Embryonic facial prominence (tissue), 1 donor: ENCODE results near the gene PLBD2.

Experiments used
- DNase-seq: peaks from one replicate; pipeline ENCODE4 v3.0.0-alpha.2; 2016; ENCODE audit errors: extremely low spot score

PLBD2 gene

GRCh38 chr12:113393749-113394148, 35.4 kb downstream of the PLBD2 start:
- DNase-seq, result no peak

GRCh38 chr12:113395119-113395518, 36.7 kb downstream of the PLBD2 start:
- DNase-seq, result no peak

DNA sequence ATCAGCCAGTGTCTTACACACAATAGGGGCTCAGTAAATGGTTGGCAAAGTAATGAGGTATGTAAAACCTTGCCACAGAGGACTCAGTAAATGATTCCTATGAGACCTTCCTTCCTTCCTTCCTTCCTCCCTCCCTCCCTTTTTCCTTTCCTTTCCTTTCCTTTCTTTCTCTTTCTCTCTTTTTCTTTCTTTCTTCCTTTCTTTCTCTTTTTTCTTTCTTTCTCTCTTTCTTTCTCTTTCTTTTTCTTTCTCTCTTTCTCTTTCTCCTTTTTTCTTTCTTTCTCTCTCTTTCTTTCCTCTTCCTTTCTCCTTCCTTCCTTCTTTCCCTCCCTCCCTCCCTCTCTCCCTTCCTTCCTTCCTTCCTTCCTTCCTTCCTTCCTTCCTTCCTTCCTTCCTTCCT, 37.8 kb downstream of the PLBD2 start:
- no peak for DNase-seq

DNA sequence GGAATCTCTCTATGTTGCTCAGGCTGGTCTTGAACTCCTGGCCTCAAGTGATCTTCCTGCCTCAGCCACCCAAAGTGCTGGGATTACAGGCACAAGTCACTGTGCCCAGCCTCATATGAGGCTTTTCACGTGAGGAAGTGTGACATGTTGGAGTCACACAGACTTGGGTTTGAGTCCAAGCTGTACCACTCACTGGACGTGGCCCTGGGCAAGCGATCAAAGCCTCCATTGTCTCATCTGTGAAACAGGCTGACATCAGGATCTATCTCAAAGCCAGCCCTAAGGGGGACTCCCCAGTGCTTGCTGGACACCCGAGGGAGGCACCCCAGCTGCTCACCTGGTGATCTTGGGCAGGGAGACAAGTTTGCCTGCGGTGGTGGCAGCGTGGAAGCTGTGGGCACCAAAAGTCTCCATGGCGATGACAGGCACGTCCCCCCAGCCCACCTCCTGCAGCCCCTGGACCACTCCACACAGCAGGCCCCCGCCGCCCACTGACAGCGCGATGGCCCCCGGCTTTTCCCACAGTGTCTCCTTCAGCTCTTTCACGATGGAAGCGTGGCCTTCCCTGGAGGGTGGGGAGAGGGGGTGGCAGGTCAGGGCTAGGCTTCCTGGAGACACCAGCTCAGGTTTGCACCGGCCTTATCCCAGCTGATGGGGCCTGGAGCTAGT, 38.6 kb downstream of the PLBD2 start:
- no peak for DNase-seq

DNA sequence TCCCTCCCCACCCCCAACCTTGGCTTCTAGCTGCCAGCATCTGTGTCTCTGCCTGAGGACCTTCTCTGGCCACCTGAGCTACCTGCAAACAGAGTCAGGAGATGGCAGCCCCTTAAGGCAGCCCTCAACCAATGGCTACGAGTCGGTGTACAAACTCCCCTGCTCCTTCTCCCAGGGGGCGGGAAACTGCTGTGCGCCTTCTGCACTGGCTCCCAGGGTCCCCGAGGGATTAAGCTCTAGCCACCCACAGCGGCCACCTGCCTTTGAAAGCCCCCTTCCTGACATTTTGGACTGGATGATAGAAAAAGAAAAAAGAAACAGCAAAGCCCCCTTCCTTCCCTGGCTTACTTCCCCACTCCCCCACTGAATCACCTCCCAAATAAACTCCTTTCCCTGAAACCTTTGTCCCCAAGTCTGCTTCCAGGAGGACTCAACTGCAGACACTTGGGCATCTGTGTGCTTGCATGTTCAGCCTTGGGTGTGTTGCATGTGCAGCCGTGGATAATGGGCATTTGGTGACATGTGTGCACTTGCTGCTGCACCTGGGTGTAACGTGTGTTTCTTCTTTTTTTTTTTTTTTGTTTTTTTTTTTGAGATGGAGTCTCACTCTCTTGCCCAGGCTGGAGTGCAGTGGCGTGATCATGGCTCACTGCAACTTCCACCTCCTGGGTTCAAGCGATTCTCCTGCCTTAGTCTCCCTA, 39.3 kb downstream of the PLBD2 start:
- DNase-seq, result no peak

DNA sequence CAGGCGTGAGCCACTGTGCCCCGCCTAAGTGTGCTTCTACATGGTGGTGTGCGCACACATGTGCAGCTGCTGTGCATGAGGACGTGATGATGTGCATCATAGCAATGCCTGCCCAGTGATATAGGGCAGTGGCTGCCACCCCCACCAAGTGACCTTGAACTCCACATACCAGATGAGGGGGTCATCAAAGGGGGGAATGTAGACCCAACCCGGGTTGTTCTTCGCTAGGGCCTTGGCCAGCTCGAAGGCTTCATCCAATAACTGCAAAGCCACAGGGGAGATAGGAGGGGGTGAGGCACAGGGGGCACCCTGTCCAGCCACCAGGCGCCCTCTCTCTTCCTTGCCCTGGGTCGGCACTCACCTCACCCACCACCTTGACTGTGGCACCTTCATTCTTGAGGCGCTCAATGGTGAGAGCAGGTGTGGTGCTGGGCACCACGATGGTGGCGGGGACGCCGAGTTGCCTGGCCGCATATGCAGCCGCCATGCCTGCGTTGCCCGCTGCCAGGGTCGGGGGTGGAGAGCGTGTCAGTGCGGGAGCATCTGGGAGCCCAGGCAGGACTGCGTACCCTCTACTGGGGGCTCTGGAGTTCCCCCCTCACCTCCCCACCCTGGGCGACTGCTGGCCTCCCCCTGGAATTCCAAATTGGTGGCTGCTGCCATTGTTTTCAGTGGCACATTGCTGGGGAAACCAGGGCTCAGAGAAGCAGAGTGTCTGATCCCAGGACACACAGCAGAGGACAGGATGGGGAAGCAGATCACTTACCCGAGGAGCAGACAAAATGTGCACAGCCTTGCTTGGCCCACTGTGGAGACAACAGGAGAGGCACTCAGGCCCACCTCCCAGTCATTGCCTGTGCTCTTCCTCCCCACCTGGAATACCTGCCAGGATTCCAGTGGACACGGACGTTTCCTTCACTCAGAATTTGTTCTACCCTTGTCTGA, 40.2 kb downstream of the PLBD2 start:
- no peak for DNase-seq

GRCh38 chr12:113399490-113399889, 41.1 kb downstream of the PLBD2 start:
- DNase-seq, result no peak

DNA sequence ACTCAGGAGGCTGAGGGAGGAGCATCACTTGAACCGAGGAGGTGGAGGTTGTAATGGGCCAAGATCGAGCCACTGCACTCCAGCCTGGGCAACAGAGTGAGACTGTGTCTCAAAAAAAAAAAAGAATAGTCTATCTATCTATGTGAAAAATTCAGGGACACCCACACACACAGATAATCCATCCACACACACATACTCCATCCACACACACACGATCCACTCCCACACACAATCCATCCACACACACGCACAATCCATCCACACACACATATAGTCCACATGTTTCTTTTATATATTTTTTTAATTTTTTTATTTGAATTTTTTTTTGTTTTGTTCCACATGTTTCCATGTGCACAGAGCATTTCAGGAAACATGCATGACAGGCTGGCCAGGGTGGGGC, 42.0 kb downstream of the PLBD2 start:
- no peak for DNase-seq

DNA sequence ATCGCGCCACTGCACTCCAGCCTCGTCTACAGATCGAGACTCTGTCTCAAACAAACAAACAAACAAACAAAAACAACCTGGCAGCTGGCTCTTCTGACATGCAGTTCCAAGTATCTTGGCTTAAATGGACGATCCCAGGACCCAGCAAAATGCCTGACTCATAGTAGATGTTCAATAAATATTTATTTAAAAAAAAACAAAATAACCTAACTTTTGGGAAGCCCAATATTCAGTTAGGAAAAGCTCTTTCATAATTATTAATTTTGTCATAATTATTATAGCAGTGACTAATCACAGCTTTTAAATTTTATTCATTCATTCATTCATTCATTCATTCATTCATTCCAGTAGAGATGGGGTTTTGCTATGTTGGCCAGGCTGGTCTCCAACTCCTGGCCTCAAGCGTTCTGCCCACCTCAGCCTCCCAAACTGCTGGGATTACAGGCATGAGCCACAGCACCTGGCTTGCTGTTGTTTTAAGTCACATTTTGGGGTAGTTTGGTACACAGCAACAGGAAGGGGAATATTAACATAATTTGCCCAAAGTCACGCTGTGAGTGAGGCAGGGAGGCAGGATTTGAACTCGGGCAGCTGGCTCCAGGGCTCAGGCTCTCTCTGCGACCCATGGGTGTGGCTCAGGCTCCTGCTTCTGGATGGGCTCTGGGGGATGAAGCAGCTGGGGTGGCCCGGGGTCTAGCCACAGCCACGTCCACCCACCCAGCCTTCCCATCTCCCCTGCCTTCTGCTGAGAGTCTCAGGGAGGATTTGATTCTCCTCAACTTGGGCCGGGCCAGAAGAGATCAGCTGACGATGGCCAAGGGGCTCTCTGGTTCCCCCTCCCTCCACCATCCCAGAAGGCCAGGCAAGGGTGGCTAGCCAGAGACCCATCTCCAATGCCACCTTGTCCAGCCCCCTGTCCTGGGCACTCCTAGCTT, 42.9 kb downstream of the PLBD2 start:
- DNase-seq, result no peak

DNA sequence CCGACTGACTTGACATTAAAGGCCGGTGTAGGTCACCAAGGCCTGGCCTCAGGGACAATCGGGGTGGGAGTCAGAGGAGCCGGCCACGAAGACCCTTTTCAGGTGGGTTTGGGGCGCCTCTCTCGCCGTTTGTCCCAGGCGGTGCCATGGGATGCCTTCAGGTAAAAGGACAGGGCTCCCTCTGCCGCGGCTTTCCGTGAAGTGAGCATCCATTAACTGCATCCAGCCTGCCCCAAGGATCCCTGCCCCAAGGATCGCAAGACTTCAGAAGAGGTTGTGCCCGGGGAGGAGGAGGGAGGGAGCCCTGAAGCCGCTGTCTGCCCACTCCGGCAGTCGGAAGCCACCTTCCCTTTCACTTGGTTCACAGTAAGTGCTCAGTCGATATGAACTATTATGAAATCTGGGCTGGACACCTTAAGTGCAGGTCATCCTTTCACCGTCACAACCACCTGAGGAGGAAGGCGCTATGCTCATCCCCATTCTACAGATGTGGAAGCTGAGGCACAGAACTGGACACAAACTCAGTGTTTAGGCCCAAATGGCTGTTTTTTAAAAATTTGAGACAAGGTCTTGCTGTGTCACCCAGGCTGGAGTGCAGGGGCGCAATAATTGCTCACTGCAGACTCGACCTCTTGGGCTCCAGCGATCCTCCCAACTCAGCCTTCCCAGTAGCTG, 44.3 kb downstream of the PLBD2 start:
- no peak for DNase-seq

GRCh38 chr12:113403435-113404415, 45.3 kb downstream of the PLBD2 start, which contains the start of gene SDS:
TSS of gene SDS (minus strand) at chr12:113403887. CDS start at chr12:113399708, 4,179 bp downstream.
- peak; percentile 43 for DNase-seq

DNA sequence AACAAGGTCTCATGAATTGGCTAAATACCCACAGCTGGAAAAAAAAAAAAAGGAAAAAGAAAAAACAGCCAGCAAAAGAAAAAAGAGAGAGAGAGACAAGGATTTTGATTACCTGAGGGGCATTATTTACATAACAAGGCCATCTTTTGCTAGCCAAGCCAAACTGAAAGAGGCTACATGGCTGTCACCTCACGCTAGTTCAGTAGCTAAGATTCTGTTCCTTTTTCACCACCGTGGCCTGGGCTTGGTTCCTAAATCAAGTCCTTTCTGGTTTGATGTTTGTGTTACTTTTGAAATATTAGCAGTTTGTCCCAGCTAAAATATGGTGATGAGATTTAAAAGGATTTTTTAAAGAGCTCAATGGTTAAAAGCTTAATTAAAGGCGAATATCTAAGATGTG, 47.3 kb downstream of the PLBD2 start:
- no peak for DNase-seq

DNA sequence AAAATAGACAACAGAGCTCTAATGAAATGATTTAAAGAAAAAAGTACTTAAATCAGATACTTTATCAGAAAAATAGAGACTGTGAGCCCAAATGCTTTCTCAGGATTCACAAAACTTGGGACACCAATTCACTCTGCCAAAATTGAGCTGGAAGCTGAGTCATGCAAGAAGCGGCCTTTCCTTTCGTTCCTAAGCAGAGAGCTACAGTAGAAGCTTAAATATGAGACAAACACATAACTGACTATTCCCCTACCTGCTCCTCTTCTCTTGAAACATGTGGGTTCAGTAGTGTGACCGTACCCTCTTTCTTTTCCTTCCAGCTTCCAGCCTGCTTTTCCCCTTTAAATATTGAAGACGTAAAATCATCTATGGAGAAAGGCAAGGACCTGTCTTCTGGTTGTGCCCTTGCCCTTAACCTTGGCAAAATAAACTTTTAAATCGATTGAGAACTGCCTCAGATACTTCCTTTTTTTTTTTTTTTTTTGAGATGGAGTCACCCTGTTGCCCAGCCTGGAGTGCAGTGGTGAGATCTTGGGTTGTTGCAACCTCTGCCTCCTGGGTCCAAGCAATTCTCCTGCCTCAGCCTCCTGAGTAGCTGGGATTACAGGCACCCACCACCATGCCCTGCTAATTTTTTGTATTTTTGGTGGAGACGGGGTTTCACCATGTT, 49.7 kb downstream of the PLBD2 start:
- no peak for DNase-seq

GRCh38 chr12:113408756-113409298, 50.4 kb downstream of the PLBD2 start:
- no peak for DNase-seq

GRCh38 chr12:113409462-113410124, 51.2 kb downstream of the PLBD2 start:
- no peak for DNase-seq

DNA sequence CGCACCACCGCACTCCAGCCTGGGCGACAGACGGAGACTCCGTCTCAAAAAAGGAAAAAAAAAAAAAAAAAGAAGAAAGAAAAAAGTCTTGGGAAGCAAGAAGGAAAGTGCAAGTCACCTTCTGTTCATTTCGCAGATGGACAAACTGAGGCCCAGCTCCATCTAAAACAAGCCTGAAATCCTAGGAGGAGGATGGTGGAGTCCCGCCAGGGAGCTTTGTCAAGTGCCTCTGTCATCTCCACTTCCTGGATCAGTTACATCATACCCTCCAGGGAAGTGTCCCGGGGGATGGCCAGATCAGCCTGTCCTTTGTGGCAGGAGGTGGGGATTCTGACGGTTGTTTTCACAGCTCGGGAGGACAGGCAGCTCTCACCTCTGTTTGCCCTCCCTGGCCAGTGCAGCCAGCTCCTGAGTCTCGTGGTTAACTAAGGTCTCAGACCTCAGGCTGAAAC, 55.1 kb downstream of the PLBD2 start:
- DNase-seq, result no peak

DNA sequence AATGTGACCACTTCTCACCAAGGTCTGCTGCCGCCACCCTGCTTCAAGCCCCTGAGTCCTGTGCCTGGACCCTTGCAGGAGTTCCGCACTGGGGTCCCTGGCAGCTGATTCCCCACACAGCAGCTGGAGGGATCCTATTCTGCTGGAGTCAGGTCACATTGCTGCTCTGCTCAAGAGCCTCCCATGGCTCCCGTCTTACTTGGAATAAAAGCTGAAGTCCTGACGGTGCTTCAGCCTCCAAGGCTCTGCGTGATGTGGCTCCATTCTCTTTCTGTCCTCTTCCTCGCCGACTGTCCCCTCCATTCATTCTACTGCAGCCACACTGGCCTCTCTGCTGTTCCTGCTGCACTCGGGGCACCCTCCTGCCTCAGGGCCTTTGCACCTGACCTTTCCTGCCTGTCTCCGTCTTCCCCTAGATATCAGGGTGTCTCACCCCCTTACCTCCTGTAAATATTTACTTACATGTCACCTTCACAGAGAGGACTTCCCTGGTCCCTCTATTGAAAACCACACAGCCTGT, 56.2 kb downstream of the PLBD2 start:
- DNase-seq, result no peak
